ENCODE data around the gene AARS2. TPM values are rescaled to one million over a fixed set of nuclear protein-coding genes. Genes with fewer than 3 reads are reported as not detected.

The AARS2 gene
- total RNA-seq, 1 experiment from 2014 or later = 41.5 TPM

GRCh38 chr6:44268095-44268628 is 45.0 kb downstream of the AARS2 start:
- in situ Hi-C loops (cut with HindIII; ENCODE audit: low sequenced_read_pairs) = no loop called here
- peak; percentile 80 for DNase-seq (ENCODE audit: low spot score)

DNA sequence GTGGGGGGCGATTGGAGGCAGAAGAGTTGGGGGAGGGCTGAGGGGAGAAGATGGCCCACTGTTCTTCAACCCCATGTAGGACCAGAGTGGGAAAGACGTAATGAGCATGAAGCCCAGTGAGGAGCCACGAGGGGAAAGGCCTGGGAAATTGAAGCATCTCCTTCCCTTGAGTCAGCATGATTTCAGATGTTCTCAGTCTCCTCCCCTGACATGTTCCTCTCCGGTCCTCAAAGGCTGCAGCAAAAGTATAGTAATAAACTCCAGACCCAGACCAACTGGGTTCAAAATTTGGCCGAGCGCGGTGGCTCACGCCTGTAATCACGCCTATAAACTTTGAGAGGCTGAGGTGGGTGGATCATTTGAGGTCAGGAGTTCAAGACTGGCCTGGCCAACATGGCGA is 45.9 kb downstream of the AARS2 start:
- DNase-seq (ENCODE audit: low spot score) = no peak
- in situ Hi-C loops (cut with HindIII; ENCODE audit: low sequenced_read_pairs) = no loop called here

DNA sequence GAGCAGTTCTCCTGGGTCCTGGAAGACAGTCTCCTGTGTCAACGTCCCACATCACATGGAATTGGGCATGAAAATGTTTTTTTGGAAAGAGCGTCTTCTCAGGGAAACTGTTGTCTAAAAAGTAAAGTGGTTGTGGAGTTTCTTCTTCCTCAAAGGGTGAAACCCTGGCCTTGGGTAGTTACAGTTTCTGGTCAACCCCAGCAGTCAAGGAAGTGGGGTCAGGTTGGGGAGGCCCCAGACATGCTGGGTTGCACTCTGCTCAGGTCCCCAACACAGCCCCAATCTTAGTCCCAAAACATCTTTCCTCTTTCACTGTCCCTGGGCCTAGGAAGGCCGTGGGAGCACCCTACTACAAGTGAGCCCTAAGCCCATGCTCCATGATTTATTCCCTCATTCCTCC is 46.8 kb downstream of the AARS2 start:
- DNase-seq (ENCODE audit: low spot score) = no peak
- in situ Hi-C loops (cut with HindIII; ENCODE audit: low sequenced_read_pairs) = no loop called here

DNA sequence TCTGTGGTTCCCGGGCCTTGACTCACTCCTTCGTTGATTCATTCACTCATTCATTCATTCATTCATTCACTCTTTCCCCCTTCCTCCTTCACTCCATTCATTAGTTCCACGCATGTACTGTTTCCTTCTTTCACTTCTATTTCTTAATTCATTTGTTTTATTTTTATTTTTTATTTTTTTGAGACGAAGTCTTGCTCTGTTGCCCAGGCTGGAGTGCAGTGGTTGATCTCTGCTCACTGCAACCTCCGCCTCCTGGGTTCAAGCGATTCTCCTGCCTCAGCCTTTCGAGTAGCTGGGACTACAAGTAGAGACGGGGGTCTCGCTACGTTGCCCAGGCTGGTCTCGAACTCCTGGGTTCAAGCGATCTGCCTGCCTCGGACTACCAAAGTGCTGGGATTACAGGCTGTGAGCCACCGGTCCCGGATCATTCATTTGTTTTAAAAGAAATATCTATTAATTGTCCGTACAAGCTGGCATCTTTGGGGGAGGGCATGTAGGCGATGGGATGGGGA is 47.4 kb downstream of the AARS2 start:
- in situ Hi-C loops (cut with HindIII; ENCODE audit: low sequenced_read_pairs) = no loop called here
- DNase-seq (ENCODE audit: low spot score) = no peak

GRCh38 chr6:44265007-44265721 is 48.0 kb downstream of the AARS2 start, which contains the start of gene NFKBIE:
Gene NFKBIE, minus strand, starts transcription at chr6:44265551. Its CDS starts 205 bp downstream, at chr6:44265346.
- in situ Hi-C loops (cut with HindIII; ENCODE audit: low sequenced_read_pairs) = no loop called here
- peak; percentile 88 for DNase-seq (ENCODE audit: low spot score)

GRCh38 chr6:44264154-44265006 is 48.8 kb downstream of the AARS2 start:
- DNase-seq (ENCODE audit: low spot score) = no peak
- in situ Hi-C loops (cut with HindIII; ENCODE audit: low sequenced_read_pairs) = no loop called here

GRCh38 chr6:44263354-44264100 is 49.6 kb downstream of the AARS2 start:
- in situ Hi-C loops (cut with HindIII; ENCODE audit: low sequenced_read_pairs) = no loop called here
- no peak for DNase-seq (ENCODE audit: low spot score)

- in situ Hi-C loops (cut with HindIII; ENCODE audit: low sequenced_read_pairs) = no loop called here
These were observed 50.4 kb downstream of the AARS2 start for GRCh38 chr6:44262467-44263353.

DNA sequence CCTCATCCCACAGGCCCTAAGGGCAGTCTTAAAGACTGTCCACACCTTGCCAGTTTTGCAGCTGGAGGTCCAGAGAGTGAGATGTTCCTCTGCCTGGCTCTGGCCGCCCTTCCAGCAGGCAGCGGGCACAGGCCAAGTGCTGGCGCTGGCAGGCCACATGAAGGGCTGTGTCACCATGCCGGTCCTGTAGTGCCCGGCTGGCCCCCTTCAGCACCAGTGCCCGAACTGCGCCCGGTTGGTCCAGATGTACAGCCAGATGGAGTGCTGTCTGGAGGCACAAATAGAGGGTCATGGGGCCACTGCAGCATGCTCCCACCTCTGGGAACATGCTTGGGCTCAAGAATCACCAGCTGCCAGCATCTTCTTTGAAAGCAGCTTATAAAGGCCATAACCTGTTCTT is 51.6 kb downstream of the AARS2 start:
- DNase-seq (ENCODE audit: low spot score) = no peak
- in situ Hi-C loops (cut with HindIII; ENCODE audit: low sequenced_read_pairs) = no loop called here

More at GRCh38 chr6:44262467-44263353, 50.4 kb downstream of the AARS2 start:
- no peak for DNase-seq (ENCODE audit: low spot score)

DNA sequence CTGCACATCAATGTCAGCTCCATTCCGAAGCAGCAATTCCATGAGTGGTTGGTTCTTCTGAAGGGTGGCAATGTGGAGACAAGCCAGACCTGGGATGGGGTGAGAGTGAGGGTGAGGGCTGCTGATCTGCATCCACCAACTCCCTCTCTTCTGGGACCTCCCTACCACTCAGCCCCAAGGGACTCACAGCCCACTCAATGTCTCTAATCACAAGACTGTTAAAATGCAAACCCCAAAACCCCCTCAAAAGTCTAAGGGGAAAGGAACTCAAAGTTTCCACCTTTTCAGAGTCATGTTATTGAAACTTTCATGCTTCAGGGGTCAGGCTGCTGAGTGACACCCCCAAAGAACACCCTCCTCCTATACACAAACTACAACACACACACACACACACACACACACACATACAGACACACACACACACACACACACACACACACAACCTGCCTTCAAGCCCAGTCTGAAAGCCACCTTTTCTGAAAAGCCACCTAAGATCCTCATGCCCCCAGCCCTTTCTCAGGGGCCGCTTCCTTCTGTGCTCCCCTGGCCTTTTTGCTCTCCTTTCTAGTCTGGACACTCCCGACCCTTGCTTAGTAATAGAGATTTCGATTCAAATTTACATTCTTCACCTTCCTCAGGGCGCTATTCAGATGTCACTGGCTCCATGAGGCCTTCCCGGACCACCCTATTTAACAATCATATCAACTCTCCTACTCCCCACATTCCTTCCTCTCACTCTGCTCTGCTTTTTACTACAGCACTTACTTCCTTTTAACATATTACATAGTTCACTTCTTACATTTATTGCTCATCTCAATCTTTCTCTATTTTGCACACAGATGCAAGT is 52.5 kb downstream of the AARS2 start:
- no peak for DNase-seq (ENCODE audit: low spot score)

GRCh38 chr6:44260011-44260410 is 53.1 kb downstream of the AARS2 start:
- in situ Hi-C loops (cut with HindIII; ENCODE audit: low sequenced_read_pairs) = no loop called here
- DNase-seq (ENCODE audit: low spot score) = no peak

More for the DNA sequence above, 52.5 kb downstream of the AARS2 start:
- in situ Hi-C loops (cut with HindIII; ENCODE audit: low sequenced_read_pairs) = no loop called here

GRCh38 chr6:44258921-44259320 is 54.2 kb downstream of the AARS2 start:
- DNase-seq (ENCODE audit: low spot score) = no peak
- in situ Hi-C loops (cut with HindIII; ENCODE audit: low sequenced_read_pairs) = loop anchor here (5.0 to 10.0 kb wide), 2 partner anchors 78 to 164 kb away; no protein-coding TSS in a partner anchor

- no peak for DNase-seq (ENCODE audit: low spot score)
- in situ Hi-C loops (cut with HindIII; ENCODE audit: low sequenced_read_pairs) = loop anchor here (5.0 to 10.0 kb wide), 2 partner anchors 79 to 164 kb away; no protein-coding TSS in a partner anchor
These were observed 54.8 kb downstream of the AARS2 start for GRCh38 chr6:44258325-44258863.

DNA sequence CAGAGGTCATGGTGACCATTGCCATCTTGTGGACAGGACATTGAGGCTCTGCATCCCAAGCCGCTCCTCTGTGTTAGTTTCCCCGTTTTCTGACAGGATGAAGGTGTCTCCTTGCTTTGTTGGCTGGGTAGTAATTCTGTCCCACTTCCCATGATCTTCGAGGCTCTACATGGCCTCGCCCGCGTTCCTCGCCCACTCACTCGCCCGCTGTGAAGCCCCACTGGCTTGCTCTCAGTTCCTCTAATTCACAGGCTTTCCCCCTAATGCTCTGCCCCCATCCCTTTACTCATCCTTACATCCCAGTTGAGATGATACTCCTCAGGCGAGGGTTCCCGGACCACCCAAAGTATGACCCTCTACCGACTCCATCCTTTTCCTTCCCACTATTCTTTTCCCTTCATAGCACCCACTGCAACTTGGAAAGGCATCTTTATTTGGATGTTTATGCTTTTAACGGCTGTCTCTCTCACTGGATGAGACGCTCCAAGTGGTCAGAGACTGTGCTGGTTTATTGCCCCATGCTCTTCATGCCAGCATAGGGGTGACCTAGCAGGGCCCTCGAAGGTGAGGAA is 55.3 kb downstream of the AARS2 start:
- in situ Hi-C loops (cut with HindIII; ENCODE audit: low sequenced_read_pairs) = loop anchor here (5.0 to 10.0 kb wide), 2 partner anchors 79 to 163 kb away; no protein-coding TSS in a partner anchor
- DNase-seq (ENCODE audit: low spot score) = no peak

DNA sequence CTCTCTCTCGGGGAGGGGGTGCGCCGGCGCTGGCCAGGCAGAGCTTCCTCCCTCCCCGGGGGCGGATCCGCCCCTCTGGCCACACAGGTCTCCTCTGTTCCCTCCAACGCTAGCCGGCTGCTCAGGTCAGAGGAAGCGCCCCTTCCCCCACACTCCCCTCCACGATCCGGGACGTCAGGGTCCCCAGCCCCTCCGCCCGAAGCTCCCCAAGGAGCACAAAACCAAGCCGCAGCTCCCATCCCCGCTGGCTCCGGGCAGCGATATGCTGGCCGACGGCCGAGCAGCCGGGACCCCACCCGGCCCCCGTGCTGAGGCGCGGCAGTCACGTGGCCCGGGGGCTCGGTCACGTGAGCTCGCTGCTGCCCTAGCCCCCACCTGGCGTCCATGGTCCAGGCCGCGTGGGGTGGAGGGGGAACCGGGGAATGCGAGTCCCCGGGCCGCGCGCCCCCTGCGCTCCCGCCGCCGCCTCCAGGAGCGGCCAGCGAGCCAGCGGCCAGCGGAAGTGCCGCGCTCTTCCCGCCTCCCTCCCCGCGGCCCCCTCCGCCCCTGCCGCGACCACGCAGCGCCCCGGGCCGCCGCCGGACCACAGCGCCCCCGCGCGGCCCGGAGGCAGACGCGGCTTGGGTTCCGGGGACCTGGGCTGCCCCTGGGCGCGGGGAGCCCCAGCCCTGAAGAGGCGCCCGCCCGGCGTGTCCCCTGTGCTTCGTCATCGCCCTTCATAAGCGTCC is 56.0 kb downstream of the AARS2 start, which contains the start of gene SLC35B2:
TSS of gene SLC35B2 (minus strand) at position 504 of the 728 bp plus-strand sequence. CDS start at position 386, 118 bp downstream.
- DNase-seq (ENCODE audit: low spot score) = peak; percentile 69
- in situ Hi-C loops (cut with HindIII; ENCODE audit: low sequenced_read_pairs) = loop anchor here (5.0 to 10.0 kb wide), 2 partner anchors 80 to 162 kb away; no protein-coding TSS in a partner anchor

DNA sequence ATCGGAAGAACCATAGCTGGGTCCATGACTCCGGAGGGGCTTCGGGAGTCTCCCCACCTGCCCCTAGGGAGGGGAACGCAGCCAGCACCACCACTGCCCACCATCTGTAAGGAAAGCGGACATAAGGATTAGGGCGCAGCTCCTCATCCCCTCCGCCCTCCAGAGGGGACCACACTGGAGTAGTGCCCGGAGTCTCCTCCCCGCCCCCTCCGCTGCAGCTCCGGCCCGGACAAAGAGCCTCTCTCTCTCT is 56.4 kb downstream of the AARS2 start:
- DNase-seq (ENCODE audit: low spot score) = no peak
- in situ Hi-C loops (cut with HindIII; ENCODE audit: low sequenced_read_pairs) = loop anchor here (5.0 to 10.0 kb wide), 2 partner anchors 81 to 162 kb away; no protein-coding TSS in a partner anchor

All from G401 (cell line).